HG03442 (cell line): Measurements from ENCODE around the gene SART3.
"Not testable (repeated sequence)": the region's sequence is repeated elsewhere in the genome, so short reads cannot be mapped to it uniquely, and the experiment has no call there.

Experiments
- ATAC-seq: cut with Tn5 transposase; IDR thresholded peaks from one replicate; pipeline ENCODE4 v1.9.1; 2021; ENCODE audit warnings: mild to moderate bottlenecking, moderate library complexity; ENCODE audit not compliant: unreplicated experiment

The SART3 gene

DNA sequence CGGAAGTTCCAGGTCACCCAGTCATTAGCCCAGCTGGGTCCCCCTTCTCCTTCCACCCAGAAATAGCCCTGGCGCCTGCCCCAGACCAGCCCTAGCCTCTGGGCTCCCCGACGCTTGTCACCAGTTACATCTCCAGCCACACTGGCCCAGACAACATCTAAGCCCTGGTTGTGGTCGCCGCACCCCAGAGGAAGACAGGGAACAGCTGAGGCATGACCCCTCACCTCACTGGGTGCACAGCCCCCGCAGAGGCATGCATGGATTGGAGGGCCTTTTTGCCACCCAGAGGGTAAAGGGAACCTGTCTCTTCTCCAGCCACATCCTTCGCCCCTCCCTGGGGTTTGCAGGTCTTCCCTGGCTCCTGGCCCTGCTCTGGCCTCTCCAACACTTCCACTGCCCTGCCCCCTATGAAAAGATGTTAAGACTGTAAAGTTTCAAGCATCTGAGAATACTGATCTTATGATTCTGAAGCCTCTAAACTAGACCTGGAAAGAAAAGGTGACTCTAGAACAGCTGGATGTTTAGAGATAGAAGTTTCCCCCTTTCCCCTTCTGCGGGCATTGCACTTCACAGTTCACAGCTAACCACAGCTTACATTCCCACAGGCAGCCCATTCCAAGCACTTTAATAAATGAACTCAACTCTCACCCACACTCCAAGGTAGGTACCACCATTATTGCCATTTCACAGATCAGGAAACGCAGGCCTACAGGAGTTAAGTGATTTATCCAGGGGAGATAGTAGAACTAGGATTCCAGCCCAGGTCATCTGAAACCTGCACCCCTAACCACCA lies 22.2 kb upstream of the SART3 start:
- no peak for ATAC-seq

DNA sequence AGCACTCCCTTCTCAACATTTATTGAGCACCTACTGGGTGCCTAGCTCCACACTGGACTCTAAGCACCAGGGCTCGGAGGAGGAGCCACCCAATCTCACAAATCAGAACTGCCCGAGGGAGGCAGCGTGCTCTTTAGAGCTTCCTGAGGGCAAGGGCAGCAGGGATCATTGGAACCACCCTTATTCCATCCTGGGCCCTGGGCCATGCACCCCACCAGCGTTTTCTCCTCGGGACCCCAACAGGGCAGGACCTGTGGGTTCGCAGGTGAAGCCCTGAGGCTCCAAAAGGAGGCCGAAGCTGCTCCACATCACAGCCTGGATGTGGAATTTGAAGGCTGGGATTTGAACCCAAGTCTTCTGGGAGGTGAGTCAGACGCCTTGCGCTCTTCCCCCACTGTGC lies 21.5 kb upstream of the SART3 start:
- no peak for ATAC-seq

DNA sequence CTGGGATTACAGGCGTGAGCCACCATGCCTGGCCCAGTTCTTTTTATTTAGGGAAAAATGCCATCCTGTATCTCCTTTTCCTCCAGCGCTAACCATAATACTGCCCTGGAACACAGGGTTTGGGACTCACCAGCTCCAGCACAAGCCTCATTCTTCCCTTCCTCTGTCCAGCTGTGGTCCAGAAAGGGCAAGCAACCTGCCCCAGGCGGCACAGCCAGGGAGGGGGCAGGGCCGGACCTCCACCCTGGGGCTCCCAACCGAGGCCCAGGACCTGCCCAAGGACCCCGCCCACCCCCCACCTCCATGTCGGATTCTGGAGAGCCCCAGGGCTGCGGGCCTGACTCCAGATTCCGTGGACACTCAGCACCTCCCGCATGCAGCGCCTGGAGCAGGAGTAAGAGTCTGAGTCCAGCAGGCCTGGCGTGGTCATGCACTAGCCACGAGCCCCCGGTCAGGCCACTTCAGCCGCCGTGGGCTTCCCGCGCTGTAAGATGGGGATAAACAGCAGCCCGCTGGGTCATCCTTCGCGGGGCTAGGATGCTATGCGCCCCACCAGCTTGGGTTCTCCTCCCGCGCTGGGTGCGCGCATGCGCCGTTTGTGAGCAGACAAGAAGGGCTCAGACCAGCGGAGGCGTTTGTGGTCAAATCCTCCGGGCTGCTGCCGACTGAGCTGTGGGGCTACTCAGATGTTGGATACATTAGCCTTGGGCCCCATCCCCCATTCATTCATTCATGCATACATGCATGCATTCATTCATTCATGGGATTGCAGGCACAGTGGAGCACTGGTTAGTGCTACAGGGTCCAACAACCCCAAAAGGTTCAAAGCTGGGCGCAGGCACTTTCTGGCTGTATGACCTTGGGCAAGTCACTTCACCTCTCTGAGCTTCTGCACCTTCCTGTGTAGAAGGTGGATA lies 20.6 kb upstream of the SART3 start:
- ATAC-seq, result no peak

- no peak for ATAC-seq
Observed at GRCh38 chr12:108580531-108580930, 19.6 kb upstream of the SART3 start.

DNA sequence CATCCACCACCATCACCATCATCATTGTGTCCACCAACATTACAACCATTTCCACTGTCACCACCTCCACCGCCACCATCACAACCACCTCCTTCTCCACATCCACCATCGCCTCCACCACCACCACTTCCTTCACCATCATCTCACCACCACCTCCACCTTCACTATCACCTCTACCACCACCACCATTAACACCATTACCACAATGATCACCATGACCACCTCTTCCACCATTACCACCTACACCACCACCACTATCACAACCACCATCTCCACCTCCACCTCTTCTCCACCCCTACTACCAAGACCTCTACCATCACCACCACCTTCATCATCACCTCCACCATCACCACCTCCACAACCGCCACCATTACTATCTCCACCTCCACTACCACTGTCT lies 17.8 kb upstream of the SART3 start:
- ATAC-seq, result no peak

DNA sequence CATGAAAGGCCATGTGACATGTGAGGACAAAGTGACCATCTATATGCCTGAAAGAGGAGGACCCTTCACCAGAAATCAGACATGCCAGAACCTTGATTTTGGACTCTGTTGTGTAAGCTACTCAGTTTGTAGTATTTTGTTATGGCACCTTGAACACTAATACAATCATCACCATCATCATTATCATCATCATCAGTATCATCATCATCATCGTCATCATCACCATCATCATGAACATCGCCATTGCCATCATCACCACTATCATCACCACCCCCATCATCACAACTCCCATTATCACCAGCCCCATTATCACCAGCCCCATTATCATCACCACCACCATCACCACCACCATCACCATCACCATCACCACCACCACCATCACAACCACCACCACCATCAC lies 17.3 kb upstream of the SART3 start:
- ATAC-seq, result no peak

- no peak for ATAC-seq
Observed at GRCh38 chr12:108577458-108577857, 16.5 kb upstream of the SART3 start.

- ATAC-seq, result no peak
Observed at GRCh38 chr12:108576660-108577234, 15.8 kb upstream of the SART3 start.

DNA sequence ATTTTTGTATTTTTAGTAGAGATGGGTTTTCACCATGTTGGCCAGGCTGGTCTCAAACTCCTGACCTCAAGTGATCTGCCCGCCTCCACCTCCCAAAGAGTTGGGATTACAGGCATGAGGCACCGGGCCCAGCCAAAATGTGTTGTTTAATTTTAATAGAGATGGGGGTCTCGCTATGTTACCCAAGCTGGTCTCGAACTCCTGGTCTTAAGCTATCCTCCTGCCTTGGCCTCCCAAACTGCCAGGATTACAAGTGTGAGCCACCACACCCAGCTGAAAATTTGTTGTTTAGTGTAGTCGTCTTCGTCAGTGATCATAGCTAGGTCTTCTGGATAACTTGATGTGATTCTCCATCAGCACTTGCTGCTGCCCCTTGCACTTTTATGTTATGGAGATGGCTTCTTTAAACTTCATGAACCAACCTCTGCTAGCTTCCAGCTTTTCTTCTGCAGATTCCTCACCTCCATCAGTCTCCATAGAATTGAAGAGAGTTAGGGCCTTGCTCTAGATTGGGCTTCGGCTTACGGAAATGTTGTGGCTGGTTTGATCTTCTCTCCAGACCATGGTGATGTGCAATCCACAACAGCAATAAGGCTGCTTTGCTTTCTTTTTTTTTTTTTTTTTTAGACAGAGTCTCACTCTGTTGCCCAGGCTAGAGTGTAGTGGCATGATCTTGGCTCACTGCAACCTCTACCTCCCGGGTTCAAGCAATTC lies 14.4 kb upstream of the SART3 start:
- no peak for ATAC-seq

GRCh38 chr12:108574276-108574675 lies 13.3 kb upstream of the SART3 start:
- ATAC-seq, result not testable (repeated sequence)

DNA sequence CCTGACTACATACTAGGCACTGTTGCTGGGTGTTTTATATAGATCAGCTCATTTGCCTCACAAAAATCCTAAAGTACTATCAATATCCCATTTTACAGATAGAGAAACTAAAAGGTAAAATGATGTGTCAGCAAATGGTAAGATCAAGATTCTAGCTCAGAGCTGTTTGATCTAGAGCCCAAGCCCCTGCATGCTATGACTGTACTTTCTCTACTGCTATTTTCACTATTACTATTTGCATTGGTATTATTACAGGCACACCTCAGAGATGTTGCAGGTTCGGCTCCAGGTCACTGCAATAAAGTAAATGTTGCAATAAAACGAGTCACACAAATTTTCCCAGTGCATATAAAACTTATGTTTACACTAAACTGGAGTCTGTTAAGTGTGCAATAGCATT lies 12.3 kb upstream of the SART3 start:
- ATAC-seq, result no peak

DNA sequence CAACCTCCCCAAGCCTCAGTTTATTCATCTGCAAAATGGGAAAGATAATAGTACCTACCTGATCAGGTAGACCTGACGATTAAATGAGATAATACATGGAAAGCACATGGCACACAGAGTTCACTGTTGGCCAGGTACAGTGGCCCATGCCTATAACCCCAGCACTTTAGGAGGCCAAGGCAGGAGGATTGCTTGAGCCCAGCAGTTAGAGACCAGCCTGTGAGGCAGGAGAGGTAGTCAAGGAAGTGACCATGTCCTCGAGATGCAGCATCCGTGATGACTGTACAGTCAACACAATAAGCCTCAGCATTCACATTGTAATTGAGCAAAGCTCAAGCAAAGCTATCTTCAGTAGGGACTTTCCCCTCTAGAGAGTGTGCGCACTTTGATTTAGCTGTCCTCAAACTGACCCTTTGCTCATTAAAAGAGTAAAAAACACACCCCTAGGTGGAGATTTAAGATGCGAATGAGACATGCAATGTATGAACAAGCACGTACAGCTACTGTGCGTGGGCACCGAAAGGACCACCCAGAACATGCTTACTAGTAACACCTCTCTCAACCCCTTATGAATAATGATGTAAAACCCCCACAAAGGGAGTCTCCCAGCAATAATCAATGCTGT lies 11.3 kb upstream of the SART3 start:
- peak; percentile 27 for ATAC-seq

GRCh38 chr12:108571609-108572165 lies 10.7 kb upstream of the SART3 start:
- no peak for ATAC-seq

- ATAC-seq, result no peak
Observed at GRCh38 chr12:108570743-108571608, 10.0 kb upstream of the SART3 start.

DNA sequence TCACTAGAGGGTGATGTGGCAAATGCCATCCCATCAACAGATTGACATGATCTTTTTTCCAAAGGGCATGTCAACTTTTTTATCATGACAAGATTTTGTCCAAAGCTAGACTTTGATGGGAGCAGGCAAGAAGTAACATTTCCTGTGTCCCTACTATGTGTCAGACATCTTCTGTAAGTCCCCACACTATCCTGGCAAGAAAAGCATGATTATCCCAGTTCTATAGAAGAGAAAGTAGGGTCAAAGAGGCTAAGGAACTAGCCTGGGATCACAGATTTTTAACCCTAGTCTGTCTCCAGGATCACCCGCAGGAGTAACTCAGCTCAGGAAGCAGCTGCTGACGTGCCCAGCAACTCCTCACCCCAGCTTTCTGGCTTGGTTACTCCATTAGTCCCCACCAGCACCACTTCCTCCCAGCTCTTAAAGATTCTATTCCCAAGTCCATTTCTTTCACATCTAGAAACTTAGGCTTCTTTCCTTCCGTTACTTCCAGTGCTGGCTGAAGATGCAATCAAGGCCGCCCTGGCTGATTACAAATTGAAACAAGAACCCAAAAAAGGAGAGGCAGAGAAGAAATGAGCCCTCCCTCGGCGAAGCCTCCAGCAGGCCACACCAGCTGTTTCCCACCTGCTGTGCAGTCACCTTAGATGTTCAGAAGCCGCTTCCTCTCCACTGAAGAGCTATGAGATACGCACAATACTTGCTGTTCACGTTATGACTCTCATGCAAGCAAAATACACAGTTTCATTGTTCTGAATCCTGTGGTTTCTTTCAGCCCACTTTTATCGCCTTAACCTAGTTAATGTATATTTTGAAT lies 7.6 kb upstream of the SART3 start:
- peak; percentile 72 for ATAC-seq

- no peak for ATAC-seq
Observed at GRCh38 chr12:108567406-108568337, 6.7 kb upstream of the SART3 start.

- no peak for ATAC-seq
Observed at GRCh38 chr12:108566452-108566851, 5.5 kb upstream of the SART3 start.
